Measurements from ENCODE around the gene JAZF1.

- TF ChIP-seq RARB (CRISPR knock-in tag; IDR thresholded peaks at IDR 0.05) (no peak), BACH2 (CRISPR knock-in tag; IDR thresholded peaks at IDR 0.05; ENCODE audit: borderline replicate concordance) (no peak), OSR1 (CRISPR knock-in tag; IDR thresholded peaks at IDR 0.05) (no peak), ARNTL (CRISPR knock-in tag; IDR thresholded peaks at IDR 0.05; ENCODE audit: borderline replicate concordance, low read depth) (no peak), ZNF565 (CRISPR knock-in tag; conservative IDR thresholded peaks at IDR 0.05; ENCODE audit: low read depth) (no peak), ZFP30 (CRISPR knock-in tag; IDR thresholded peaks at IDR 0.05) (no peak), ISL1 (CRISPR knock-in tag; IDR thresholded peaks at IDR 0.05) (no peak), ESRRG (CRISPR knock-in tag; IDR thresholded peaks at IDR 0.05) (no peak)
- TF ChIP-seq, protein P1, sequence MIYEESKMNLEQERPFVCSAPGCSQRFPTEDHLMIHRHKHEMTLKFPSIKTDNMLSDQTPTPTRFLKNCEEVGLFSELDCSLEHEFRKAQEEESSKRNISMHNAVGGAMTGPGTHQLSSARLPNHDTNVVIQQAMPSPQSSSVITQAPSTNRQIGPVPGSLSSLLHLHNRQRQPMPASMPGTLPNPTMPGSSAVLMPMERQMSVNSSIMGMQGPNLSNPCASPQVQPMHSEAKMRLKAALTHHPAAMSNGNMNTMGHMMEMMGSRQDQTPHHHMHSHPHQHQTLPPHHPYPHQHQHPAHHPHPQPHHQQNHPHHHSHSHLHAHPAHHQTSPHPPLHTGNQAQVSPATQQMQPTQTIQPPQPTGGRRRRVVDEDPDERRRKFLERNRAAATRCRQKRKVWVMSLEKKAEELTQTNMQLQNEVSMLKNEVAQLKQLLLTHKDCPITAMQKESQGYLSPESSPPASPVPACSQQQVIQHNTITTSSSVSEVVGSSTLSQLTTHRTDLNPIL (CRISPR knock-in tag; IDR thresholded peaks at IDR 0.05; ENCODE audit: low read depth): no peak
- TF ChIP-seq, protein P2, sequence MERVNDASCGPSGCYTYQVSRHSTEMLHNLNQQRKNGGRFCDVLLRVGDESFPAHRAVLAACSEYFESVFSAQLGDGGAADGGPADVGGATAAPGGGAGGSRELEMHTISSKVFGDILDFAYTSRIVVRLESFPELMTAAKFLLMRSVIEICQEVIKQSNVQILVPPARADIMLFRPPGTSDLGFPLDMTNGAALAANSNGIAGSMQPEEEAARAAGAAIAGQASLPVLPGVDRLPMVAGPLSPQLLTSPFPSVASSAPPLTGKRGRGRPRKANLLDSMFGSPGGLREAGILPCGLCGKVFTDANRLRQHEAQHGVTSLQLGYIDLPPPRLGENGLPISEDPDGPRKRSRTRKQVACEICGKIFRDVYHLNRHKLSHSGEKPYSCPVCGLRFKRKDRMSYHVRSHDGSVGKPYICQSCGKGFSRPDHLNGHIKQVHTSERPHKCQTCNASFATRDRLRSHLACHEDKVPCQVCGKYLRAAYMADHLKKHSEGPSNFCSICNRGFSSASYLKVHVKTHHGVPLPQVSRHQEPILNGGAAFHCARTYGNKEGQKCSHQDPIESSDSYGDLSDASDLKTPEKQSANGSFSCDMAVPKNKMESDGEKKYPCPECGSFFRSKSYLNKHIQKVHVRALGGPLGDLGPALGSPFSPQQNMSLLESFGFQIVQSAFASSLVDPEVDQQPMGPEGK (CRISPR knock-in tag; IDR thresholded peaks at IDR 0.05; ENCODE audit: borderline replicate concordance): no peak
Measured at GRCh38 chr7:28155019-28155660, 25.5 kb downstream of the JAZF1 start.
